ENCODE measurements around the gene RAB7B. TPM values are rescaled to one million over a fixed set of nuclear protein-coding genes. Genes with fewer than 3 reads are reported as not detected.

The RAB7B gene
- polyA plus RNA-seq, 1 donor: 5.4 TPM

- Histone ChIP-seq H3K4me1 (ENCODE audit: control insufficient read depth, insufficient read depth, low read length) (no peaks in the 10 kb centered on the region), H3K4me3 (ENCODE audit: low read length) (no peak overlapping the region)
These were observed 75.5 kb downstream of the RAB7B start for GRCh38 chr1:205927676-205928075.

GRCh38 chr1:205927247-205927646 is 75.9 kb downstream of the RAB7B start:
- WGBS (ENCODE audit: insufficient coverage, low lambda C conversion rate): no CpG with 5 or more reads among the region's 6 CpGs
- H3K4me1 ChIP-seq (ENCODE audit: control insufficient read depth, insufficient read depth, low read length): no peaks in the 10 kb centered on the region
- no peak overlapping the region for H3K27ac ChIP-seq (ENCODE audit: low read length)
- DNase-seq: no peak
- peaks cover 11% of the 10 kb centered on the region for H3K27me3 ChIP-seq (ENCODE audit: control insufficient read depth, insufficient read depth, low read length)
- no peak overlapping the region for H3K4me3 ChIP-seq (ENCODE audit: low read length)
- no peaks in the 10 kb centered on the region for H3K36me3 ChIP-seq (ENCODE audit: control insufficient read depth, insufficient read depth, low read length)
- H3K9me3 ChIP-seq (ENCODE audit: control insufficient read depth, low read depth, low read length): no peaks in the 10 kb centered on the region

More at GRCh38 chr1:205927676-205928075, 75.5 kb downstream of the RAB7B start:
- DNase-seq: no peak
- H3K36me3 ChIP-seq (ENCODE audit: control insufficient read depth, insufficient read depth, low read length): no peaks in the 10 kb centered on the region
- H3K27ac ChIP-seq (ENCODE audit: low read length): no peak overlapping the region
- WGBS (ENCODE audit: insufficient coverage, low lambda C conversion rate): no CpG with 5 or more reads among the region's 12 CpGs
- no peaks in the 10 kb centered on the region for H3K9me3 ChIP-seq (ENCODE audit: control insufficient read depth, low read depth, low read length)
- H3K27me3 ChIP-seq (ENCODE audit: control insufficient read depth, insufficient read depth, low read length): peaks cover 13% of the 10 kb centered on the region

Other genes starting within 250 kb of the RAB7B start
- 121 TPM for gene RAB29, start 227.9 kb downstream of the RAB7B start, polyA plus RNA-seq
- 8.2 TPM for gene SLC41A1, start 190.2 kb downstream of the RAB7B start, polyA plus RNA-seq
- gene PM20D1, start 153.3 kb downstream of the RAB7B start, polyA plus RNA-seq: 1.1 TPM
- gene SLC26A9, start 59.9 kb downstream of the RAB7B start, polyA plus RNA-seq: 0.03 TPM
- 19.6 TPM for gene CTSE, start 20.5 kb upstream of the RAB7B start, polyA plus RNA-seq
- gene RHEX, start 49.8 kb upstream of the RAB7B start, polyA plus RNA-seq: 0.45 TPM
- 0.81 TPM for gene AVPR1B, start 114.0 kb upstream of the RAB7B start, polyA plus RNA-seq
- 3.3 TPM for gene FAM72A, start 199.4 kb upstream of the RAB7B start, polyA plus RNA-seq
- 24.4 TPM for gene SRGAP2, start 200.1 kb upstream of the RAB7B start, polyA plus RNA-seq

Data from large intestine (tissue), 3 donors.